SU-DHL-6 (cell line): ENCODE measurements around the gene EPHB4.

ENCODE experiments used
- CTCF ChIP-seq: fragments of 200-600 bp; sonication (generic); IDR thresholded peaks from one replicate; pipeline ENCODE4 v1.5.1; 2017; ENCODE audit warnings: antibody characterized with exemption, mild to moderate bottlenecking, low read length, moderate library complexity; ENCODE audit not compliant: insufficient read depth, poor library complexity, severe bottlenecking
- EZH2phosphoT487 ChIP-seq: fragments of 200-600 bp; sonication (generic), shearing (Covaris generic); conservative IDR thresholded peaks from 2 replicates; pipeline ENCODE4 v1.6.1; 2018; ENCODE audit warnings: mild to moderate bottlenecking, antibody characterized with exemption, low read length, moderate library complexity, mixed read lengths

DNA sequence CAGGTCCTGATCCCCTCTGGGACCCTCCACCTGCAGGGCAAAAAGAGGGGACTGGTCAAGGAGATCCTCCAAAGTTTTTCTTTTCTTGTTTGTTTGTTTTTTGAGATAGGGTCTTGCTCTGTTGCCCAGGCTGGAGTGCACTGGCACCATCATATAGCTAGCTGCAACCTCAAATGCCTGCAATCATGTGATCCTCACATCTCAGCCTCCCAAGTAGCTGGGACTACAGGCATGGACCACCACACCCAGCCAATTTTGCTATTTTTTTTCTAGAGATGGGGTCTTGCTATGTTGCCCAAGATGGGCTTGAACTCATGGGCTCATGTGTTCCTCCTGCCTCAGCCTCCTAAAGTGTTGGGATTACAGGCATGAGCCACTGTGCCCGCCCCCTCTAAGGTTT lies 41.0 kb downstream of the EPHB4 start:
- no peak for TF ChIP-seq CTCF
- TF ChIP-seq EZH2phosphoT487: no peak
